Trophoblast cell (in vitro differentiated cells and primary cell): ENCODE results near the gene ARFGEF2.

Experiments used
- DNase-seq, 2 donors: peaks; one replicate each; pipeline ENCODE4 v3.0.0-alpha.2; 2016
- H2AFZ ChIP-seq: 2 replicates; pipeline ENCODE4 v1.6.1; 2013; ENCODE audit warnings: low read length, moderate library complexity, mild to moderate bottlenecking; ENCODE audit not compliant: insufficient read depth, poor library complexity
- H2AK5ac ChIP-seq: 2 replicates; pipeline ENCODE4 v1.6.1; 2013; ENCODE audit warnings: mild to moderate bottlenecking, low read length
- H2BK120ac ChIP-seq: 2 replicates; pipeline ENCODE4 v1.6.1; 2013; ENCODE audit warnings: low read length, mild to moderate bottlenecking, moderate library complexity; ENCODE audit not compliant: insufficient read depth, poor library complexity
- H2BK12ac ChIP-seq: 2 replicates; pipeline ENCODE4 v1.6.1; 2013; ENCODE audit warnings: mild to moderate bottlenecking, low read length, moderate library complexity
- H2BK5ac ChIP-seq: 2 replicates; pipeline ENCODE4 v1.6.1; 2013; ENCODE audit warnings: low read length, low read depth, moderate library complexity, mild to moderate bottlenecking; ENCODE audit not compliant: poor library complexity
- H3K14ac ChIP-seq: 2 replicates; pipeline ENCODE4 v1.6.1; 2013; ENCODE audit warnings: mild to moderate bottlenecking, low read length
- H3K18ac ChIP-seq: 2 replicates; pipeline ENCODE4 v1.6.1; 2013; ENCODE audit warnings: mild to moderate bottlenecking, low read length
- H3K23ac ChIP-seq: 2 replicates; pipeline ENCODE4 v1.6.1; 2013; ENCODE audit warnings: low read length
- H3K27ac ChIP-seq: 2 replicates; pipeline ENCODE4 v1.5.1; 2013; ENCODE audit warnings: low read depth, mild to moderate bottlenecking, inconsistent platforms, low read length, moderate library complexity
- H3K27me3 ChIP-seq: 2 replicates; pipeline ENCODE4 v1.6.1; 2013; ENCODE audit warnings: inconsistent platforms, mild to moderate bottlenecking, low read length, moderate library complexity; ENCODE audit not compliant: insufficient read depth
- H3K36me3 ChIP-seq, 2 experiments: 1 replicate in 1 of 2; 2 replicates in 1 of 2; pipeline ENCODE4 v1.6.1; 2013; ENCODE audit warnings: low read length in 2 of 2, mild to moderate bottlenecking in 2 of 2, moderate library complexity in 1 of 2; ENCODE audit not compliant: insufficient read depth in 2 of 2, control insufficient read depth in 1 of 2
- H3K4ac ChIP-seq: 2 replicates; pipeline ENCODE4 v1.6.1; 2013; ENCODE audit warnings: low read depth, mild to moderate bottlenecking, low read length, moderate library complexity
- H3K4me1 ChIP-seq, 2 experiments: 1 replicate in 1 of 2; 2 replicates in 1 of 2; pipeline ENCODE4 v1.6.1; 2013; ENCODE audit warnings: low read length in 2 of 2, mild to moderate bottlenecking in 2 of 2, moderate library complexity in 1 of 2; ENCODE audit not compliant: insufficient read depth in 2 of 2, control insufficient read depth in 1 of 2
- H3K4me2 ChIP-seq: 2 replicates; pipeline ENCODE4 v1.6.1; 2013; ENCODE audit warnings: inconsistent platforms, mild to moderate bottlenecking, low read length, moderate library complexity
- H3K4me3 ChIP-seq: 2 replicates; pipeline ENCODE4 v1.5.1; 2013; ENCODE audit warnings: mild to moderate bottlenecking, low read depth, low read length, inconsistent platforms
- H3K79me1 ChIP-seq: one replicate; pipeline ENCODE4 v1.6.1; 2013; ENCODE audit warnings: low read length
- H3K79me2 ChIP-seq: 2 replicates; pipeline ENCODE4 v1.6.1; 2013; ENCODE audit warnings: low read length, mild to moderate bottlenecking; ENCODE audit not compliant: control insufficient read depth, insufficient read depth, poor library complexity
- H3K9ac ChIP-seq: 2 replicates; pipeline ENCODE4 v1.6.1; 2013; ENCODE audit warnings: mild to moderate bottlenecking, low read length
- H3K9me3 ChIP-seq: 2 replicates; pipeline ENCODE4 v1.6.1; 2013; ENCODE audit warnings: low read depth, mild to moderate bottlenecking, control low read depth, inconsistent platforms, low read length; ENCODE audit not compliant: insufficient read depth
- H4K12ac ChIP-seq: 2 replicates; pipeline ENCODE4 v1.6.1; 2013; ENCODE audit warnings: low read depth, mild to moderate bottlenecking, low read length, moderate library complexity
- H4K8ac ChIP-seq: 2 replicates; pipeline ENCODE4 v1.6.1; 2013; ENCODE audit warnings: low read depth, mild to moderate bottlenecking, low read length, moderate library complexity
- H4K91ac ChIP-seq: one replicate; pipeline ENCODE4 v1.6.1; 2013; ENCODE audit warnings: low read depth, mild to moderate bottlenecking, low read length, moderate library complexity
- WGBS: extraction: QIAGEN DNeasy Blood & Tissue Kit; methylation state at CpG from one replicate; pipeline ENCODE4 v1.1.7; 2013; ENCODE audit warnings: missing lambda C conversion rate; ENCODE audit not compliant: insufficient read length, insufficient coverage; ENCODE audit errors: extremely low coverage; 5-methylcytosine and 5-hydroxymethylcytosine counted together

ARFGEF2 gene

DNA sequence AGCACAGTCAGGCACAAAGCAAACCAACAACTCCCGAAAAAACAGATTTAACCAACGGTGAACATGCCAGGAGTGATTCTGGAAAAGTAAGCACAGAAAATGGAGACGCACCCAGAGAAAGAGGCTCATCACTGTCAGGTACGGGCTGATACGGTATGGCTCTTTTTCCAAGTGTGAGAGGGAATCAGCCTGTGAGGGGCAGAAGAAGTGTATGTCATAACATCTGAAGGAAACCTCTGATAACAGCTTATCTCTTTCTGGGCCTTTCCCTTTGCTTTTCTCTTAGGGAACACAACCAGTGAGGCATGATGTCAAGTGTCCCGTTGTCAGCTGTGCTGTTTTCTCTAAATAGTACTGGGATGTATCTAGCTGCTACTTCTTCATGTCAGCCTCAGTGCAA is 32.1 kb downstream of the ARFGEF2 start:
- no peak for DNase-seq
- Histone ChIP-seq H3K9me3 (no peaks in the 10 kb centered on the region), H3K23ac (no peak overlapping the region), H3K36me3 (peaks cover 13 to 45% of the 10 kb centered on the region in 2 experiments), H2BK5ac (no peak overlapping the region), H4K91ac (no peak overlapping the region), H3K4me1 (peaks cover 0 to 3% of the 10 kb centered on the region in 2 experiments), H3K4ac (no peak overlapping the region), H3K18ac (no peak overlapping the region), H4K8ac (no peak overlapping the region), H2BK12ac (no peak overlapping the region), H2BK120ac (no peak overlapping the region), H4K12ac (no peak overlapping the region), H3K14ac (no peak overlapping the region), H3K4me2 (no peak overlapping the region), H2AFZ (no peak overlapping the region), H3K27me3 (no peaks in the 10 kb centered on the region), H3K27ac (no peak overlapping the region), H3K79me2 (no peaks in the 10 kb centered on the region), H3K9ac (no peak overlapping the region), H3K4me3 (no peak overlapping the region), H3K79me1 (no peaks in the 10 kb centered on the region), H2AK5ac (no peak overlapping the region)
- WGBS: no CpG with 5 or more reads among the region's 6 CpGs

DNA sequence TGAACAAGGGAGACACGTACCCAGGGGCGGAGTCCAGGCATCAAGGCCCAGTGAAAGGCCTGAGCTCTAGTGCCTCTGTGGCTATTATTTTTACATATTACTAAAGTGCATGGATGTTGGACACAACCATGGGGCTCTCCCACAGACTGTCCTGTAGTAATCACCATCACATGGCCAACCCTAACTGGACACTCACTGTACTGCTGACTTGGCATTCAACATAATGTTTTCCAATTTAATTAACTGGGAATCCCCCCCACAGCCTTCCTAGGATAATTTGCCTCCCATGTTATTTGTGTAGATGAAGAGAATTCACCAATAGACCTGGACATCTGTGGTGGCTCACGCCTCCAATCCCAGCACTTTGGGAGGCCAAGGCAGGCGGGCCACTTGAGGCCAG is 34.5 kb downstream of the ARFGEF2 start:
- Histone ChIP-seq H2BK5ac (no peak overlapping the region), H3K4me2 (no peak overlapping the region), H3K4me1 (no peaks in the 10 kb centered on the region), H3K18ac (no peak overlapping the region), H3K27ac (no peak overlapping the region), H3K4me3 (no peak overlapping the region), H4K8ac (no peak overlapping the region), H2BK12ac (no peak overlapping the region), H4K12ac (no peak overlapping the region), H3K36me3 (peaks cover 14 to 44% of the 10 kb centered on the region in 2 experiments), H3K23ac (no peak overlapping the region), H4K91ac (no peak overlapping the region), H3K9me3 (no peaks in the 10 kb centered on the region), H2AFZ (no peak overlapping the region), H3K4ac (no peak overlapping the region), H3K14ac (no peak overlapping the region), H3K79me1 (no peaks in the 10 kb centered on the region), H2BK120ac (no peak overlapping the region), H3K27me3 (no peaks in the 10 kb centered on the region), H2AK5ac (no peak overlapping the region), H3K9ac (no peak overlapping the region), H3K79me2 (no peaks in the 10 kb centered on the region)
- WGBS: no CpG with 5 or more reads among the region's 4 CpGs
- DNase-seq: no peak

DNA sequence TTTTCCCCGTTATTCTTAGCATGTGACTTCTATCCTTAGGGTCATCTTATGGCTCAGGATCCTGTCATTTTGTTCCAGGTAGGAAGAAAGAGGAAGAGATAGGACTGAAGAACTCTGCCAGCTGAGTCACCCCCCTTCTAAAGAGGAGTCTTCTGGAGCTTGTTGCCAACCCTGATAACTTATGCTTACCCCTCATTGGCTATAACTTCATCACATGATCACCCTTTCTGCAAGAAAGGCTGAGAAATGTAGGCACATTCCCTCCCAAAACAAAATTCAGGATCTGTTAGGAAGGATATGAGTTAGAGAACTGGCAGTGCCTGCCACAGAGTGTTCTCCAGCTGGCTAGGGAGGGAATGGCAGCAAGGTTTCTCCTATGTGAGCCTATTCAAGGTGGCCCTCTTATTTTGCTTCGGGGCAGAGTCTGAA is 35.6 kb downstream of the ARFGEF2 start:
- Histone ChIP-seq H2BK5ac (no peak overlapping the region), H4K91ac (no peak overlapping the region), H3K79me1 (no peaks in the 10 kb centered on the region)

DNA sequence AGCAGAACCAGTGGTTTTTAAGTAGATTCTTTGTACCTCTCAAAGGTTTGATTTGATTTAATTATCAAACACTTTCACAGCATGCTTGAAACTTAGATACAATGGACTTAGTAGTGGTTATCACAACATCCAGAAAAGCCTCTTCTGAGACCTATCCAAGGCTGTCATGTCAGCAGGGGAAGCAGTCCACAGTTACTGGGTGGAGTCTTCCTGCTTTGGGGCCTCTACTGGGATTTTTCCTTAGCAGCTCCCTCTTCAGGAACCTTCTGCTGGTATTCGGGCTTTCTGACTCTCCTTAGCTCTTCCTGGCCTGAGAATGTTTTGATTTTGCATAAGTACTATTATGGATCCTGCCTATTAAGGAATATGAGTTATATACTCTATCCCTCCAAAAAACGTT is 36.0 kb downstream of the ARFGEF2 start:
- no peak overlapping the region for H3K27ac ChIP-seq
- no peaks in the 10 kb centered on the region for H3K9me3 ChIP-seq
- H2BK120ac ChIP-seq: no peak overlapping the region
- H2AFZ ChIP-seq: no peak overlapping the region
- H3K79me1 ChIP-seq: no peaks in the 10 kb centered on the region
- H4K12ac ChIP-seq: no peak overlapping the region
- no peak overlapping the region for H4K8ac ChIP-seq
- H3K27me3 ChIP-seq: no peaks in the 10 kb centered on the region
- no peak overlapping the region for H2BK12ac ChIP-seq
- H3K79me2 ChIP-seq: no peaks in the 10 kb centered on the region
- no peak overlapping the region for H2AK5ac ChIP-seq
- H2BK5ac ChIP-seq: no peak overlapping the region
- no peaks in the 10 kb centered on the region for H3K4me1 ChIP-seq
- no peak for DNase-seq
- no peak overlapping the region for H3K23ac ChIP-seq
- H3K4ac ChIP-seq: no peak overlapping the region
- no peak overlapping the region for H3K9ac ChIP-seq
- H3K4me2 ChIP-seq: no peak overlapping the region
- no peak overlapping the region for H4K91ac ChIP-seq
- H3K14ac ChIP-seq: no peak overlapping the region
- H3K18ac ChIP-seq: no peak overlapping the region
- no peak overlapping the region for H3K4me3 ChIP-seq
- H3K36me3 ChIP-seq: peaks cover 11 to 36% of the 10 kb centered on the region in 2 experiments
- no CpG with 5 or more reads among the region's 2 CpGs for WGBS

More for the DNA sequence above, 35.6 kb downstream of the ARFGEF2 start:
- Histone ChIP-seq H2AK5ac (no peak overlapping the region), H3K4ac (no peak overlapping the region), H3K23ac (no peak overlapping the region), H3K79me2 (no peaks in the 10 kb centered on the region), H2BK12ac (no peak overlapping the region), H3K14ac (no peak overlapping the region), H3K27ac (no peak overlapping the region), H3K36me3 (peaks cover 12 to 39% of the 10 kb centered on the region in 2 experiments), H3K9me3 (no peaks in the 10 kb centered on the region), H3K4me3 (no peak overlapping the region), H3K27me3 (no peaks in the 10 kb centered on the region), H3K18ac (no peak overlapping the region), H4K12ac (no peak overlapping the region), H2BK120ac (no peak overlapping the region), H3K4me2 (no peak overlapping the region), H3K9ac (no peak overlapping the region), H3K4me1 (no peaks in the 10 kb centered on the region), H2AFZ (no peak overlapping the region), H4K8ac (no peak overlapping the region)
- WGBS: no CpG with 5 or more reads among the region's 2 CpGs
- DNase-seq: no peak
